GM23248 (cell line): ENCODE measurements around the gene DSE. TPM values are rescaled to one million over a fixed set of nuclear protein-coding genes. Genes with fewer than 3 reads are reported as not detected.

Source experiments
- DNase-seq: peaks from one replicate; pipeline ENCODE4 v3.0.0-alpha.2; 2015
- H2AFZ ChIP-seq: fragments of 200-600 bp; sonication (generic); 2 replicates; pipeline ENCODE4 v1.6.1; 2016; ENCODE audit warnings: antibody characterized with exemption
- H3F3A ChIP-seq: fragments of 200-600 bp; sonication (generic); 2 replicates; pipeline ENCODE4 v1.6.1; 2016; ENCODE audit warnings: mild to moderate bottlenecking, antibody characterized with exemption, mixed run types; ENCODE audit not compliant: insufficient read depth
- H3K27ac ChIP-seq: fragments of 200-600 bp; sonication (generic); 2 replicates; pipeline ENCODE4 v1.5.1; 2016; ENCODE audit warnings: mild to moderate bottlenecking
- H3K27me3 ChIP-seq: fragments of 200-600 bp; sonication (generic); replicated peaks from 2 replicates; pipeline ENCODE4 v1.6.1; 2016; ENCODE audit warnings: mild to moderate bottlenecking; ENCODE audit not compliant: insufficient read depth
- H3K36me3 ChIP-seq: fragments of 200-600 bp; sonication (generic); 2 replicates; pipeline ENCODE4 v1.6.1; 2016; ENCODE audit warnings: low read depth, mild to moderate bottlenecking
- H3K4me1 ChIP-seq: fragments of 200-600 bp; sonication (generic); 2 replicates; pipeline ENCODE4 v1.6.1; 2016; ENCODE audit warnings: mild to moderate bottlenecking; ENCODE audit not compliant: insufficient read depth
- H3K4me2 ChIP-seq: fragments of 200-600 bp; sonication (generic); one replicate; pipeline ENCODE4 v1.6.1; 2016; ENCODE audit warnings: mild to moderate bottlenecking; ENCODE audit not compliant: unreplicated experiment
- H3K4me3 ChIP-seq: fragments of 200-600 bp; sonication (generic); 2 replicates; pipeline ENCODE4 v1.5.1; 2016; ENCODE audit warnings: mild to moderate bottlenecking
- H3K79me2 ChIP-seq: fragments of 200-600 bp; sonication (generic); 2 replicates; pipeline ENCODE4 v1.6.1; 2016; ENCODE audit warnings: mild to moderate bottlenecking; ENCODE audit not compliant: insufficient read depth
- H3K9ac ChIP-seq: fragments of 200-600 bp; sonication (generic); 2 replicates; pipeline ENCODE4 v1.6.1; 2016; ENCODE audit warnings: mild to moderate bottlenecking
- H3K9me2 ChIP-seq: fragments of 200-600 bp; sonication (generic); 2 replicates; pipeline ENCODE4 v1.6.1; 2016; ENCODE audit warnings: mixed run types, mild to moderate bottlenecking, moderate library complexity; ENCODE audit not compliant: insufficient read depth
- H3K9me3 ChIP-seq: fragments of 200-600 bp; sonication (generic); one replicate; pipeline ENCODE4 v1.6.1; 2017; ENCODE audit warnings: low read depth
- H4K20me1 ChIP-seq: fragments of 200-600 bp; sonication (generic); 2 replicates; pipeline ENCODE4 v1.6.0; 2016; ENCODE audit not compliant: insufficient read depth
- EZH2 ChIP-seq: fragments of 200-600 bp; sonication (generic); IDR thresholded peaks from 2 replicates; pipeline ENCODE4 v1.6.1; 2018; ENCODE audit warnings: antibody characterized with exemption, mild to moderate bottlenecking; ENCODE audit not compliant: insufficient read depth, poor library complexity, severe bottlenecking
- EZH2phosphoT487 ChIP-seq: fragments of 200-600 bp; sonication (generic); IDR thresholded peaks from 2 replicates; pipeline ENCODE4 v1.6.1; 2018; ENCODE audit warnings: antibody characterized with exemption, moderate library complexity, mild to moderate bottlenecking, low read depth; ENCODE audit not compliant: insufficient read depth
- WGBS, 2 experiments: methylation state at CpG; one replicate each; pipeline ENCODE4 v1.1.6; 2015 to 2017; ENCODE audit warnings: low lambda C conversion rate in 2 of 2, low coverage in 1 of 2; ENCODE audit errors: missing lambda C conversion rate in 2 of 2; 5-methylcytosine and 5-hydroxymethylcytosine counted together
- in situ Hi-C: fragments of 300-500 bp; cut with MboI; formaldehyde crosslinking; loops from 2 replicates; pipeline ENCODE4 v1.15.0; 2020
- polyA plus RNA-seq: library from polyadenylated mRNA; unstranded; fragments of >200 nt; fragmentation: Nextera tagmentation; extraction: Ambion mirVana; gene quantifications from 2 replicates; pipeline ENCODE4 v1.2.1, GENCODE V29; 2016
- total RNA-seq: library from RNA; depleted of rRNA; stranded (reverse); fragments of >200 nt; shearing (Covaris generic); gene quantifications from 2 replicates; pipeline ENCODE4 v1.2.3, GENCODE V29; 2014

Gene DSE
- total and polyA plus RNA-seq, 2 experiments from 2014 or later: 42.7 to 83.9 TPM

GRCh38 chr6:116439522-116440051, 68.8 kb downstream of the DSE start:
- no peak overlapping the region for H2AFZ ChIP-seq
- in situ Hi-C loops: no loop called here
- no peaks in the 10 kb centered on the region for H3K27me3 ChIP-seq
- no peak for TF ChIP-seq EZH2
- TF ChIP-seq EZH2phosphoT487: no peak
- H3K4me2 ChIP-seq: peak overlapping the region; percentile 50
- peaks cover 22% of the 10 kb centered on the region for H3K36me3 ChIP-seq
- H3K79me2 ChIP-seq: no peaks in the 10 kb centered on the region
- peaks cover 26% of the 10 kb centered on the region for H3F3A ChIP-seq
- H3K9me2 ChIP-seq: no peaks in the 10 kb centered on the region
- H3K4me3 ChIP-seq: no peak overlapping the region
- WGBS, 2 experiments: 69 to 73% methylated on average over 1 of the region's 1 CpG
- no peaks in the 10 kb centered on the region for H4K20me1 ChIP-seq
- no peak overlapping the region for H3K27ac ChIP-seq
- no peaks in the 10 kb centered on the region for H3K9me3 ChIP-seq
- peaks cover 39% of the 10 kb centered on the region for H3K4me1 ChIP-seq
- H3K9ac ChIP-seq: 0 out of 2 replicates have a peak overlapping the region, but pooled peaks have one; percentile 7
- peak; percentile 42 for DNase-seq

- H3K4me3 ChIP-seq: no peak overlapping the region
- no peak overlapping the region for H3K9ac ChIP-seq
- H3K27ac ChIP-seq: no peak overlapping the region
- in situ Hi-C loops: no loop called here
- H3K36me3 ChIP-seq: no peaks in the 10 kb centered on the region
- H3F3A ChIP-seq: peaks cover 54% of the 10 kb centered on the region
- peaks cover 60% of the 10 kb centered on the region for H3K4me1 ChIP-seq
- 80 to 93% methylated on average over 2 of the region's 2 CpGs for WGBS, 2 experiments
- H3K4me2 ChIP-seq: no peak overlapping the region
- no peaks in the 10 kb centered on the region for H3K27me3 ChIP-seq
- H4K20me1 ChIP-seq: no peaks in the 10 kb centered on the region
- no peak overlapping the region for H2AFZ ChIP-seq
- H3K79me2 ChIP-seq: no peaks in the 10 kb centered on the region
- TF ChIP-seq EZH2: no peak
- no peak for TF ChIP-seq EZH2phosphoT487
- peak; percentile 8 for DNase-seq
- no peaks in the 10 kb centered on the region for H3K9me2 ChIP-seq
- no peaks in the 10 kb centered on the region for H3K9me3 ChIP-seq
Observed at GRCh38 chr6:116443105-116443504, 72.4 kb downstream of the DSE start.

- no peak overlapping the region for H2AFZ ChIP-seq
- no peak overlapping the region for H3K4me3 ChIP-seq
- H3K9ac ChIP-seq: no peak overlapping the region
- TF ChIP-seq EZH2phosphoT487 (no peak), EZH2 (no peak)
- WGBS, 2 experiments: 22 to 28% methylated on average over 3 of the region's 3 CpGs
- no peaks in the 10 kb centered on the region for H3K79me2 ChIP-seq
- in situ Hi-C loops: no loop called here
- H3K27me3 ChIP-seq: no peaks in the 10 kb centered on the region
- H3K27ac ChIP-seq: no peak overlapping the region
- H3K36me3 ChIP-seq: no peaks in the 10 kb centered on the region
- DNase-seq: peak; percentile 63
- H3K4me2 ChIP-seq: no peak overlapping the region
- no peaks in the 10 kb centered on the region for H4K20me1 ChIP-seq
- no peaks in the 10 kb centered on the region for H3K9me2 ChIP-seq
- peaks cover 53% of the 10 kb centered on the region for H3K4me1 ChIP-seq
- peaks cover 55% of the 10 kb centered on the region for H3F3A ChIP-seq
- H3K9me3 ChIP-seq: no peaks in the 10 kb centered on the region
Observed at GRCh38 chr6:116444092-116444491, 73.3 kb downstream of the DSE start.

- Histone ChIP-seq H3K9me3 (no peaks in the 10 kb centered on the region), H3F3A (peaks cover 51% of the 10 kb centered on the region), H3K9me2 (no peaks in the 10 kb centered on the region), H3K36me3 (no peaks in the 10 kb centered on the region), H2AFZ (no peak overlapping the region), H3K4me3 (no peak overlapping the region), H4K20me1 (no peaks in the 10 kb centered on the region), H3K27me3 (no peaks in the 10 kb centered on the region), H3K4me2 (no peak overlapping the region), H3K27ac (no peak overlapping the region), H3K4me1 (peaks cover 48% of the 10 kb centered on the region), H3K79me2 (no peaks in the 10 kb centered on the region), H3K9ac (no peak overlapping the region)
- DNase-seq: no peak
- 96 to 100% methylated on average over 1 of the region's 1 CpG for WGBS, 2 experiments
- TF ChIP-seq EZH2: no peak
- TF ChIP-seq EZH2phosphoT487: no peak
- in situ Hi-C loops: no loop called here
Observed at GRCh38 chr6:116444575-116444974, 73.8 kb downstream of the DSE start.
